Transverse colon (tissue), 4 donors: ENCODE measurements around the gene MYO7B. TPM values are rescaled to one million over a fixed set of nuclear protein-coding genes. Genes with fewer than 3 reads are reported as not detected.
A peak's percentile ranks its signal among the peaks of the same experiment; 100 is the strongest.

ENCODE experiments used
- DNase-seq: peaks from one replicate; pipeline ENCODE4 v3.0.0-alpha.2; 2019
- H3K27ac ChIP-seq, 4 donors: fragments of 200-600 bp; sonication (generic); 2 replicates each; pipeline ENCODE4 v1.5.1; 2016 to 2018; ENCODE audit warnings: inconsistent platforms in 4 of 4
- H3K27me3 ChIP-seq: fragments of 200-600 bp; sonication (generic); 2 replicates; pipeline ENCODE4 v1.5.1; 2017; ENCODE audit warnings: inconsistent platforms
- H3K36me3 ChIP-seq, 4 donors: fragments of 200-600 bp; sonication (generic); 2 replicates each; pipeline ENCODE4 v1.5.1; 2017 to 2019; ENCODE audit warnings: inconsistent platforms in 4 of 4
- H3K4me1 ChIP-seq, 4 donors: fragments of 200-600 bp; sonication (generic); 2 replicates each; pipeline ENCODE4 v1.5.1; 2017 to 2020; ENCODE audit warnings: inconsistent platforms in 4 of 4
- H3K4me3 ChIP-seq, 4 donors: fragments of 200-600 bp; sonication (generic); 1 replicate in 1 of 4; 2 replicates in 3 of 4; pipeline versions ENCODE4 v1.5.1 to v1.6.1; 2017 to 2019; ENCODE audit warnings: inconsistent platforms in 4 of 4
- H3K9me3 ChIP-seq, 2 donors: fragments of 200-600 bp; sonication (generic); 2 replicates each; pipeline ENCODE4 v1.5.1; 2017 to 2019; ENCODE audit warnings: inconsistent platforms in 2 of 2
- CTCF ChIP-seq, 5 experiments: fragments of 200-600 bp in 3 of 5; fragments of 450-650 bp in 2 of 5; sonication (generic) in 3 of 5; IDR thresholded peaks; 1 replicate in 2 of 5; 2 replicates in 3 of 5; pipeline ENCODE4 v1.5.1; 2016 to 2017; ENCODE audit warnings: antibody characterized with exemption in 5 of 5, inconsistent platforms in 3 of 5, mild to moderate bottlenecking in 2 of 5, moderate library complexity in 1 of 5
- EP300 ChIP-seq: sonication (generic); formaldehyde crosslinking; IDR thresholded peaks from one replicate; pipeline ENCODE4 v1.6.1; 2017; ENCODE audit warnings: antibody characterized with exemption, low read depth
- POLR2A ChIP-seq: fragments of 450-650 bp; IDR thresholded peaks from one replicate; pipeline ENCODE4 v1.6.1; 2016; ENCODE audit warnings: antibody characterized with exemption, mild to moderate bottlenecking, moderate library complexity
- POLR2AphosphoS5 ChIP-seq, 3 donors: sonication (generic); formaldehyde crosslinking; IDR thresholded peaks; one replicate each; pipeline ENCODE4 v1.6.1; 2016; ENCODE audit warnings: antibody characterized with exemption in 3 of 3
- WGBS, 2 donors: methylation state at CpG; one replicate each; pipeline ENCODE4 v1.1.5; 2018; ENCODE audit warnings: low coverage in 1 of 2; 5-methylcytosine and 5-hydroxymethylcytosine counted together
- in situ Hi-C, 4 donors: fragments of 200-750 bp; cut with MboI; loops; one replicate each; pipeline versions ENCODE4 v1.15.0 to v1.15.1; 2017; ENCODE audit warnings: low sequenced_read_pairs in 3 of 4, low pct_ligation_motif_present in 1 of 4, low pct_unique_long_range_greater_than_20kb in 1 of 4
- intact Hi-C: fragments of 100-400 bp; cut with DNase I; formaldehyde crosslinking; loops from one replicate; pipeline ENCODE4 v1.15.1; 2023; ENCODE audit warnings: low total_unique reads
- total RNA-seq, 4 donors: library from RNA; depleted of rRNA; stranded (reverse); fragments of >200 nt; gene quantifications; one replicate each; pipeline ENCODE4 v1.1.0, GENCODE V29; 2016

The MYO7B gene
- total RNA-seq, 4 donors from 2014 or later = 242 to 637 (median 280) TPM

GRCh38 chr2:127624320-127624755, 88.9 kb downstream of the MYO7B start:
- H3K27me3 ChIP-seq = no peaks in the 10 kb centered on the region
- H3K4me3 ChIP-seq = no peak overlapping the region
- WGBS, 2 donors = 88% methylated on average over 5 of the region's 5 CpGs; no CpG with 5 or more reads in 1 of the 2 donors
- DNase-seq = no peak
- intact Hi-C loops = no loop called here
- in situ Hi-C loops = no loop called here
- no peak for TF ChIP-seq POLR2AphosphoS5 (IDR thresholded peaks at IDR 0.05)
- TF ChIP-seq POLR2A = no peak
- no peak for TF ChIP-seq CTCF (IDR thresholded peaks at IDR 0.05)
- TF ChIP-seq EP300 = no peak
- no peaks in the 10 kb centered on the region for H3K9me3 ChIP-seq
- no peak overlapping the region for H3K27ac ChIP-seq
- no peaks in the 10 kb centered on the region for H3K36me3 ChIP-seq
- H3K4me1 ChIP-seq = no peaks in the 10 kb centered on the region

- WGBS, 2 donors = 93% methylated on average over 18 of the region's 23 CpGs; no CpG with 5 or more reads in 1 of the 2 donors
- no peak for TF ChIP-seq CTCF (IDR thresholded peaks at IDR 0.05)
- TF ChIP-seq POLR2A = no peak
- TF ChIP-seq POLR2AphosphoS5 (IDR thresholded peaks at IDR 0.05) = no peak
- no peak for TF ChIP-seq EP300
- intact Hi-C loops = no loop called here
- in situ Hi-C loops = no loop called here
- DNase-seq = peak; percentile 6
- Histone ChIP-seq H3K4me1 (no peaks in the 10 kb centered on the region), H3K36me3 (no peaks in the 10 kb centered on the region), H3K27me3 (no peaks in the 10 kb centered on the region), H3K27ac (no peak overlapping the region), H3K9me3 (no peaks in the 10 kb centered on the region), H3K4me3 (no peak overlapping the region)
Measured at GRCh38 chr2:127624756-127625571, 89.5 kb downstream of the MYO7B start.

GRCh38 chr2:127625572-127625951, 90.1 kb downstream of the MYO7B start:
- in situ Hi-C loops (no loop called here), intact Hi-C loops (no loop called here)
- Histone ChIP-seq H3K36me3 (no peaks in the 10 kb centered on the region), H3K4me1 (no peaks in the 10 kb centered on the region), H3K27ac (no peak overlapping the region), H3K9me3 (no peaks in the 10 kb centered on the region), H3K27me3 (no peaks in the 10 kb centered on the region), H3K4me3 (no peak overlapping the region)
- DNase-seq = no peak
- 86 to 100% methylated on average over 1 to 2 of the region's 2 CpGs for WGBS, 2 donors
- TF ChIP-seq POLR2A = no peak
- TF ChIP-seq POLR2AphosphoS5 (IDR thresholded peaks at IDR 0.05) = no peak
- no peak for TF ChIP-seq CTCF (IDR thresholded peaks at IDR 0.05)
- TF ChIP-seq EP300 = no peak

- intact Hi-C loops = no loop called here
- H3K9me3 ChIP-seq = no peaks in the 10 kb centered on the region
- H3K27me3 ChIP-seq = no peaks in the 10 kb centered on the region
- H3K4me1 ChIP-seq = no peaks in the 10 kb centered on the region
- H3K4me3 ChIP-seq = no peak overlapping the region
- H3K27ac ChIP-seq = no peak overlapping the region
- TF ChIP-seq POLR2AphosphoS5 (IDR thresholded peaks at IDR 0.05) (no peak), CTCF (IDR thresholded peaks at IDR 0.05) (no peak), POLR2A (no peak), EP300 (no peak)
- peak; percentile 5 for DNase-seq
- no peaks in the 10 kb centered on the region for H3K36me3 ChIP-seq
- in situ Hi-C loops = no loop called here
- 54 to 68% methylated on average over 5 to 10 of the region's 12 CpGs for WGBS, 2 donors
Measured at GRCh38 chr2:127626175-127626574, 90.7 kb downstream of the MYO7B start.
